ENCODE results near the gene PPP1R12A.

PPP1R12A gene

GRCh38 chr12:79763766-79764452 is 171.0 kb downstream of the PPP1R12A start:
- no peak for DNase-seq

- DNase-seq, result no peak
Measured at GRCh38 chr12:79761341-79761740, 173.6 kb downstream of the PPP1R12A start.

- no peak for DNase-seq
Measured at GRCh38 chr12:79747274-79747673, 187.6 kb downstream of the PPP1R12A start.

- DNase-seq, result peak; percentile 31
Measured at GRCh38 chr12:79737875-79738718, 196.8 kb downstream of the PPP1R12A start.

GRCh38 chr12:79732638-79733037 is 202.3 kb downstream of the PPP1R12A start:
- no peak for DNase-seq

- no peak for DNase-seq
Measured at GRCh38 chr12:79725987-79726386, 208.9 kb downstream of the PPP1R12A start.

All from CD4-positive, alpha-beta T cell treated with Interleukin-10 for 1 hour (primary cell).